NT2/D1 (cell line): Measurements from ENCODE around the gene SHISA6.

Source experiments
- SUZ12 ChIP-seq: IDR thresholded peaks from 2 replicates; pipeline ENCODE4 v1.6.1; 2011; ENCODE audit not compliant: insufficient read length, insufficient read depth; ENCODE audit errors: extremely low read depth
- YY1 ChIP-seq: IDR thresholded peaks from 2 replicates; pipeline ENCODE4 v1.6.1; 2011; ENCODE audit not compliant: insufficient read length, insufficient read depth
- ZNF274 ChIP-seq: IDR thresholded peaks from 2 replicates; pipeline ENCODE4 v1.6.1; 2011; ENCODE audit warnings: mild to moderate bottlenecking, low read depth, low read length

- TF ChIP-seq SUZ12: no peak
- TF ChIP-seq ZNF274: no peak
- no peak for TF ChIP-seq YY1
Observed at GRCh38 chr17:11340803-11341202, 99.8 kb downstream of the SHISA6 start.
